Karpas-422 (cell line): Measurements from ENCODE around the gene CBY2. TPM values are rescaled to one million over a fixed set of nuclear protein-coding genes. Genes with fewer than 3 reads are reported as not detected.

ENCODE experiments used
- DNase-seq: peaks from one replicate; pipeline ENCODE4 v3.0.0-alpha.2; 2015
- H2AFZ ChIP-seq: fragments of 200-600 bp; sonication (generic); 2 replicates; pipeline ENCODE4 v1.6.1; 2014; ENCODE audit warnings: antibody characterized with exemption, low read length, mixed read lengths
- H3K27ac ChIP-seq: fragments of 200-600 bp; sonication (generic); 2 replicates; pipeline ENCODE4 v1.5.1; 2014; ENCODE audit warnings: mild to moderate bottlenecking, low read length, moderate library complexity
- H3K27me3 ChIP-seq: fragments of 200-600 bp; sonication (generic); 2 replicates; pipeline ENCODE4 v1.6.1; 2014; ENCODE audit warnings: low read length, mixed read lengths
- H3K36me3 ChIP-seq: fragments of 200-600 bp; sonication (generic); 2 replicates; pipeline ENCODE4 v1.6.1; 2014; ENCODE audit warnings: low read length, mixed read lengths; ENCODE audit not compliant: insufficient read depth
- H3K4me1 ChIP-seq: fragments of 200-600 bp; sonication (generic); 2 replicates; pipeline ENCODE4 v1.6.1; 2014; ENCODE audit warnings: mild to moderate bottlenecking, low read length, mixed read lengths
- H3K4me2 ChIP-seq: fragments of 200-600 bp; sonication (generic); 2 replicates; pipeline ENCODE4 v1.6.1; 2014; ENCODE audit warnings: low read length, low read depth, mild to moderate bottlenecking; ENCODE audit not compliant: poor library complexity, severe bottlenecking
- H3K4me3 ChIP-seq: fragments of 200-600 bp; sonication (generic); 2 replicates; pipeline ENCODE4 v1.5.1; 2014; ENCODE audit warnings: mild to moderate bottlenecking, antibody characterized with exemption, low read length, mixed read lengths
- H3K79me2 ChIP-seq: fragments of 200-600 bp; sonication (generic); 2 replicates; pipeline ENCODE4 v1.6.1; 2014; ENCODE audit warnings: mild to moderate bottlenecking, low read length, mixed read lengths
- H3K9ac ChIP-seq: fragments of 200-600 bp; sonication (generic); 2 replicates; pipeline ENCODE4 v1.6.0; 2014; ENCODE audit warnings: low read length
- H3K9me2 ChIP-seq: fragments of 200-600 bp; sonication (generic), shearing (Covaris generic); replicated peaks from 2 replicates; pipeline ENCODE4 v1.6.0; 2014; ENCODE audit warnings: mild to moderate bottlenecking, low read length, moderate library complexity; ENCODE audit not compliant: insufficient read depth
- H3K9me3 ChIP-seq: fragments of 300-700, 200-600 bp; sonication (generic); 2 replicates; pipeline ENCODE4 v1.6.1; 2014; ENCODE audit warnings: low read length, mixed read lengths
- H4K20me1 ChIP-seq: fragments of 200-600 bp; sonication (generic); 2 replicates; pipeline ENCODE4 v1.6.1; 2014; ENCODE audit warnings: mild to moderate bottlenecking, antibody characterized with exemption, low read length, low read depth; ENCODE audit not compliant: insufficient read depth
- total RNA-seq: library from RNA; depleted of rRNA; stranded (reverse); fragments of >200 nt; shearing (Covaris generic); gene quantifications from 2 replicates; pipeline ENCODE4 v1.2.3, GENCODE V29; 2014; ENCODE audit warnings: low replicate concordance

Gene CBY2
- total RNA-seq, 1 experiment from 2014 or later, result not detected

DNA sequence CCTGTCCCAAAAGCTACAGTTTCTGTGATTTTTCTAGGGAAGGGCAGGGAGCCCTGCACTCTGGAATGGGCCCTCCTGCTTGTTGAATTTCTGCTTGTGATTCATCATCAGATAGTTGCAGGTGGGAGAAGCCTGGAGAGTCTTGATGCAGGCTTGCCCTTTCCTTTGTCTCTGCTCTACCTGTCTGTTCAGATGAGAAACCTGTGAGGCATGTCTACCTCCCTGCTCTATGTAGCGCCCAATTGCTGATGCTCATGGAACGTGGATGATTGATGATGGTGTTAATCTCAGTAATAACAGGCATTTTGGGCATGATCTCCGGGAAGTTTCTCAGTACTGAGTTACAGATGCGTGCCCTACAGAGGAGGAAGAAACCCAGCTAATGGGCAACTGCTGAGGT lies 10.9 kb upstream of the CBY2 start:
- no peaks in the 10 kb centered on the region for H3K9me2 ChIP-seq
- no peaks in the 10 kb centered on the region for H3K79me2 ChIP-seq

DNA sequence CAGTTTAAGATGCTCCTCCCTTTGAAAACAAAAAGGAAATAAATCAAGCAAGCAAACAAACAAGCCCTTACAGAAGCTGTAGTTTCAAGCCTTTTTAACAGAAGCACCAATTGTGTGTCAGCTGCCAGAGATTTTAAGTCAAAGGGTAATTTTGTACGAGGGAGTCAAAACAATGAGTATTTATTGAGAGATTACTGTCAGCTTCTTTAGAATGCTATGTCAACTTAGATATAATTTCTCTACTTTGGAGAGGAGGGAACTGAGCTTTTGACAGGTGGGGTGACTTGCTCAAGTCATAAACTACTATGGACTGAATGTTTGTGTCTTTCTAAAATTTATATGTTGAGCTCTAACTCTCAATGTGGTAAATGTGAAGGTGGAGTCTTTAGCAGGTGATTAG lies 10.5 kb upstream of the CBY2 start:
- H3K36me3 ChIP-seq, result no peaks in the 10 kb centered on the region
- H3K27me3 ChIP-seq, result no peaks in the 10 kb centered on the region
- no peaks in the 10 kb centered on the region for H3K4me1 ChIP-seq
- no peak overlapping the region for H3K4me3 ChIP-seq
- no peak overlapping the region for H3K4me2 ChIP-seq
- H3K9me3 ChIP-seq, result no peaks in the 10 kb centered on the region
- no peaks in the 10 kb centered on the region for H3K79me2 ChIP-seq
- H2AFZ ChIP-seq, result no peak overlapping the region
- no peak for DNase-seq
- no peak overlapping the region for H3K9ac ChIP-seq
- no peaks in the 10 kb centered on the region for H3K9me2 ChIP-seq
- no peaks in the 10 kb centered on the region for H4K20me1 ChIP-seq
- H3K27ac ChIP-seq, result no peak overlapping the region

More for the DNA sequence above, 10.9 kb upstream of the CBY2 start:
- H3K27ac ChIP-seq, result no peak overlapping the region
- H3K4me1 ChIP-seq, result no peaks in the 10 kb centered on the region
- H3K36me3 ChIP-seq, result no peaks in the 10 kb centered on the region
- H3K9me3 ChIP-seq, result no peaks in the 10 kb centered on the region
- no peak overlapping the region for H2AFZ ChIP-seq
- no peaks in the 10 kb centered on the region for H3K27me3 ChIP-seq
- no peak for DNase-seq
- no peak overlapping the region for H3K9ac ChIP-seq
- H3K4me3 ChIP-seq, result no peak overlapping the region
- no peak overlapping the region for H3K4me2 ChIP-seq
- H4K20me1 ChIP-seq, result no peaks in the 10 kb centered on the region

DNA sequence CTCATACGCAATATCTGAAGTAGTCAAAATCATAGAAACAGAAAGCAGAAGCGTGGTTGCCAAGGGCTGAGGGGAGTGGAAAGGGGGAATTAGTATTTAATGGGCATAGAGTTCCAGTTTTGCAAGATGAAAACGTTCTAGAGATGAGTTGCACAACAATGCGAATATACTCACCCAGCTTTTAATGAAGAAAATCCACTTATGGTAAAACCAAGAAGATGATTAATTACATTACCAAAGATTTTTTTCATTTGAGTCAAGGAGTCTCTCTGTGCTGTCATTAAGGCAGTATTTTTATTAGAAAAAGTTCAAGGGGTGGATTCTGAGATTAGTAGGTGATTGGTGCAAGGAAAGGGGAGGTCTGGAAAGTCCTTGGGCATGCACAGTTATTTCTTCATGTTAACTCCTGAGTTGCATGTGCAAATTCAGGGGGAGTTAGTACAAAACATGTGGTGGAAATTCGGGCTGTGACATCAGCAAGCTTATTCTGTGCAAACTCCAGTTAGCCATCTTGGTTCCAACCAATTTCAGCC lies 6.9 kb upstream of the CBY2 start:
- Histone ChIP-seq H3K4me2 (no peak overlapping the region), H3K9me2 (no peaks in the 10 kb centered on the region), H2AFZ (no peak overlapping the region), H3K27ac (no peak overlapping the region), H3K4me3 (no peak overlapping the region), H3K27me3 (no peaks in the 10 kb centered on the region), H3K4me1 (no peaks in the 10 kb centered on the region), H3K79me2 (no peaks in the 10 kb centered on the region), H4K20me1 (no peaks in the 10 kb centered on the region), H3K36me3 (no peaks in the 10 kb centered on the region), H3K9me3 (no peaks in the 10 kb centered on the region), H3K9ac (no peak overlapping the region)
- no peak for DNase-seq

- no peak overlapping the region for H3K4me3 ChIP-seq
- no peaks in the 10 kb centered on the region for H3K9me3 ChIP-seq
- no peaks in the 10 kb centered on the region for H3K36me3 ChIP-seq
- no peaks in the 10 kb centered on the region for H3K9me2 ChIP-seq
- no peaks in the 10 kb centered on the region for H4K20me1 ChIP-seq
- H3K79me2 ChIP-seq, result no peaks in the 10 kb centered on the region
- H3K27ac ChIP-seq, result no peak overlapping the region
- H3K4me2 ChIP-seq, result no peak overlapping the region
- H2AFZ ChIP-seq, result no peak overlapping the region
- H3K9ac ChIP-seq, result no peak overlapping the region
- H3K27me3 ChIP-seq, result no peaks in the 10 kb centered on the region
- H3K4me1 ChIP-seq, result no peaks in the 10 kb centered on the region
- DNase-seq, result no peak
Observed at GRCh38 chr13:45696610-45697226, 5.4 kb upstream of the CBY2 start.

GRCh38 chr13:45700971-45701900 lies 884 bp upstream of the CBY2 start:
- DNase-seq, result no peak
- no peaks in the 10 kb centered on the region for H3K79me2 ChIP-seq
- H3K4me3 ChIP-seq, result no peak overlapping the region
- H3K27me3 ChIP-seq, result no peaks in the 10 kb centered on the region
- no peaks in the 10 kb centered on the region for H3K9me3 ChIP-seq
- no peaks in the 10 kb centered on the region for H3K9me2 ChIP-seq
- no peak overlapping the region for H3K9ac ChIP-seq
- no peaks in the 10 kb centered on the region for H3K4me1 ChIP-seq
- no peak overlapping the region for H3K4me2 ChIP-seq
- no peak overlapping the region for H2AFZ ChIP-seq
- no peaks in the 10 kb centered on the region for H3K36me3 ChIP-seq
- no peak overlapping the region for H3K27ac ChIP-seq
- H4K20me1 ChIP-seq, result no peaks in the 10 kb centered on the region

DNA sequence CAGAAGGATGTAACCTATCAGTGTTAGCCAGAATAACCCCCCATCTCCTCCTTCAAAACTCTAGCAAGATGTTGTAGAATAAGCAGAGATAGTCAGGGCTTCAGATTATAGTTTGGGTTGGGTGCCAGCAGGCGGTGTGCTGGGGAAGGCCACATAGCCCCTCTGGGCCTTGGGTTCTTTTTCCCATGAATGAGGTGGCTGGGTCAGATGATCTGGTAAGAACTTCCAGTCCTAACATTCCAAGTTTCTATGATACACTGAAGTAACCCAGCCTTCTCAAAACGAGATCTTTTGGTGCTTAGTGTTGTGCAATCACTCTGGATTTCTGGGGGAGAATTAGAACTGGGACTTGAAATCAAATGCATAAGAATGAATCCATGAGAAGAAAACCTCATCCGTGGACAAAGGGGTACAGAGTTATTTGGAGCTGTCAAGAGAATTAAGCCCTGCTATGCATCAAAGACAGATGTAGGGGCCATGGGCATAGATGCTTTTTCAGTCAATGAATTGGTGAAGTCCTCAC lies 810 bp downstream of the CBY2 start:
- no peaks in the 10 kb centered on the region for H3K36me3 ChIP-seq
- H3K4me3 ChIP-seq, result no peak overlapping the region
- no peaks in the 10 kb centered on the region for H4K20me1 ChIP-seq
- no peak overlapping the region for H2AFZ ChIP-seq
- no peaks in the 10 kb centered on the region for H3K9me3 ChIP-seq
- no peaks in the 10 kb centered on the region for H3K79me2 ChIP-seq
- no peaks in the 10 kb centered on the region for H3K9me2 ChIP-seq
- no peak overlapping the region for H3K4me2 ChIP-seq
- H3K4me1 ChIP-seq, result no peaks in the 10 kb centered on the region
- no peak overlapping the region for H3K9ac ChIP-seq
- H3K27me3 ChIP-seq, result no peaks in the 10 kb centered on the region
- DNase-seq, result no peak
- H3K27ac ChIP-seq, result no peak overlapping the region

- H3K4me3 ChIP-seq, result no peak overlapping the region
- no peaks in the 10 kb centered on the region for H3K9me3 ChIP-seq
- H2AFZ ChIP-seq, result no peak overlapping the region
- H3K36me3 ChIP-seq, result no peaks in the 10 kb centered on the region
- no peaks in the 10 kb centered on the region for H4K20me1 ChIP-seq
- no peak for DNase-seq
- H3K27me3 ChIP-seq, result no peaks in the 10 kb centered on the region
- no peak overlapping the region for H3K9ac ChIP-seq
- no peak overlapping the region for H3K27ac ChIP-seq
- H3K4me1 ChIP-seq, result no peaks in the 10 kb centered on the region
- H3K9me2 ChIP-seq, result no peaks in the 10 kb centered on the region
- no peak overlapping the region for H3K4me2 ChIP-seq
- H3K79me2 ChIP-seq, result no peaks in the 10 kb centered on the region
Observed at GRCh38 chr13:45704211-45704739, 2.2 kb downstream of the CBY2 start.
